ENCODE data around the gene RFK. TPM values are rescaled to one million over a fixed set of nuclear protein-coding genes. Genes with fewer than 3 reads are reported as not detected.

RFK gene
- total and polyA plus RNA-seq, 2 donors, result 16.2 to 17.0 TPM

DNA sequence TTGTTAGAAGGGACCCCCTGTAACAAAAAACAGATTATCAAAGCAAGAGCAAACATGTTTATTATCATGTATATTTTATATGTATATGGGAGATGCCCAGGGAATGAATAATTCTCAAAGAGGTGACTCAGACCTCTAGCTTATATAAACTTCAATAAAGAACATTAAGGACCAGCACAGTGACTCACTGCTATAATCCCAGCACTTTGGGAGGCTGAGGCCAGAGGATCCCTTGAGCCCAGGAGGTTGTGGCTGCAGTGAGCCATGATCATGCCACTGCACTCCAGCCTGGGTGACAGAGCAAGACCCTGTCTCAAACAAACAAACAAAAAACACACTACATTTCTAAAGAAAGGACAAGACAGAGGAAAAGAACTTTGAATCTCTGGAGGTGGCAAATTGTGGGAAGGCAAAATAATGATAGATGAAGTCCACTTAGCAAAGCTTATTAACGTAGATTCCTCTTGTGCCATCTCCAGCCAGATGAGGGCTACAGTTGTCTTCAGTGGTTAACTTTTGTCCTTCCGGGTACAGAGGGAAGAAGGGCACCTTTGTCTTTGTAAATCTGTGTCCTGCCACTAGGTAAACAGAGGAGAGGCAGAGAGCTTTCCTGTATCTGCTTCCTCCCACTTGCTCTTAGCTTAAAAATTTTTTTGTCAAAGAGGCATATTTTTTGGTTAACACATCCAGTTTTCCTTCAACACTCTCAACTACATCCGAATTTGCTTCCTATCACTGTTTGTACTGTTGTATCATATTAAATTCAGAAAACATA, 7.5 kb upstream of the RFK start:
- Histone ChIP-seq H3K4me1 (ENCODE audit: control insufficient read depth in 2 of 2, insufficient read depth in 2 of 2, low read length in 2 of 2) (no peaks in the 10 kb centered on the region), H3K36me3 (ENCODE audit: control insufficient read depth in 2 of 2, insufficient read depth in 2 of 2, low read length in 1 of 2) (no peaks in the 10 kb centered on the region), H3K9me3 (ENCODE audit: control insufficient read depth in 2 of 2, insufficient read depth in 1 of 2, low read length in 1 of 2) (no peaks in the 10 kb centered on the region), H3K4me3 (ENCODE audit: low read length in 2 of 2) (no peak overlapping the region), H3K27ac (ENCODE audit: low read depth in 1 of 2, low read length in 1 of 2) (no peak overlapping the region), H3K27me3 (ENCODE audit: control insufficient read depth in 2 of 2, insufficient read depth in 1 of 2, low read length in 1 of 2) (no peaks in the 10 kb centered on the region)
- DNase-seq (ENCODE audit: low read depth in 6 of 9, low spot score in 9 of 9), result no peak
- 95% methylated on average over 3 of the region's 3 CpGs for WGBS

DNA sequence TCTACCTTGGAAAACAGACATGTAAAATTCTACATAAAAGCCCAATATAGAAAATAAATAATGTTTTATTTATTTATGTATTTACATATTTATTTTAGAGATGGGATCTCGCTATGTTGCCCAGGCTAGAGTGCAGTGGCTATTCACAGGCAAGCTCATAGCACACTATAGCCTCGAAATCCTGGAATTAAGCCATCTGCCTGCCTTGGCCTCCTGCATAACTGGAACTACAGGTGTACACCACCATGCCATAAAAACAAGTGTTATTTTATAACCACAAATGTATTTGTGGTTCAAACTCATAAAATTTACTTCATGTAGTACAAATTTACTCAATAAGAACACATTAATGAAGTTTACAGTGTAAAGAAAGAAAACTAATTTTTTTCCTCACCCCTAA, 7.0 kb upstream of the RFK start:
- no peak overlapping the region for H3K27ac ChIP-seq (ENCODE audit: low read depth in 1 of 2, low read length in 1 of 2)
- 94% methylated on average over 2 of the region's 2 CpGs for whole genome bisulfite sequencing
- H3K9me3 ChIP-seq (ENCODE audit: control insufficient read depth in 2 of 2, insufficient read depth in 1 of 2, low read length in 1 of 2), result no peaks in the 10 kb centered on the region
- no peaks in the 10 kb centered on the region for H3K27me3 ChIP-seq (ENCODE audit: control insufficient read depth in 2 of 2, insufficient read depth in 1 of 2, low read length in 1 of 2)
- DNase-seq (ENCODE audit: low read depth in 6 of 9, low spot score in 9 of 9), result no peak
- no peaks in the 10 kb centered on the region for H3K4me1 ChIP-seq (ENCODE audit: control insufficient read depth in 2 of 2, insufficient read depth in 2 of 2, low read length in 2 of 2)
- no peaks in the 10 kb centered on the region for H3K36me3 ChIP-seq (ENCODE audit: control insufficient read depth in 2 of 2, insufficient read depth in 2 of 2, low read length in 1 of 2)
- H3K4me3 ChIP-seq (ENCODE audit: low read length in 2 of 2), result no peak overlapping the region

DNA sequence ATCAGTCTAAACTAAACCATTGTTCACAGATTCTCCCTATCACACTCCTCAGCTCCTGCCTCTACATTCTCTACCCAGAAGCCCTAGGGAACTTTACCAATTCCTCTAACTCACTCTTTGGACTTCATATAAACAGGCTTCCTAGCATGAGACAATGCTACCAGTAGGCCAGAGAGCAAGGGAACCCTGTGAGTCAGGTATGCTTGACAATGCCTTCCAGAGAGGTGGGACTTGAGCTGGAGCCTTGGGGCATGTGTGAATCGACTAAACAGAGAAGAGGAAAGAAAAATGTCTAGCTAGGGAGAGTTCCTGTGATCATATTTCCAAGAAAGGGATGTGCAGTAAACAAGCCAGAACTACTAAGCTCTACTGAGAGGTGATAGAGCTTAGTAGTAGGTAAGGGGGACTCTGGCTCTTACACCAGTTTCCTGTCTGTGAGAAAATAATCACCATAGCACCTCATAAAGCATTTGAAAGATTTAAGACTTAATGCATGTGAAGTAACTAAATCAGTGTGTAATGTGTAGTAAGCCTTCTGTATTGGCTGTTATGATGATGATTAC, 6.4 kb upstream of the RFK start:
- Histone ChIP-seq H3K27ac (ENCODE audit: low read depth in 1 of 2, low read length in 1 of 2) (no peak overlapping the region), H3K4me1 (ENCODE audit: control insufficient read depth in 2 of 2, insufficient read depth in 2 of 2, low read length in 2 of 2) (no peaks in the 10 kb centered on the region), H3K27me3 (ENCODE audit: control insufficient read depth in 2 of 2, insufficient read depth in 1 of 2, low read length in 1 of 2) (no peaks in the 10 kb centered on the region), H3K36me3 (ENCODE audit: control insufficient read depth in 2 of 2, insufficient read depth in 2 of 2, low read length in 1 of 2) (no peaks in the 10 kb centered on the region), H3K4me3 (ENCODE audit: low read length in 2 of 2) (no peak overlapping the region), H3K9me3 (ENCODE audit: control insufficient read depth in 2 of 2, insufficient read depth in 1 of 2, low read length in 1 of 2) (no peaks in the 10 kb centered on the region)
- 21% methylated on average over 1 of the region's 1 CpG for WGBS
- DNase-seq (ENCODE audit: low read depth in 6 of 9, low spot score in 9 of 9), result no peak

DNA sequence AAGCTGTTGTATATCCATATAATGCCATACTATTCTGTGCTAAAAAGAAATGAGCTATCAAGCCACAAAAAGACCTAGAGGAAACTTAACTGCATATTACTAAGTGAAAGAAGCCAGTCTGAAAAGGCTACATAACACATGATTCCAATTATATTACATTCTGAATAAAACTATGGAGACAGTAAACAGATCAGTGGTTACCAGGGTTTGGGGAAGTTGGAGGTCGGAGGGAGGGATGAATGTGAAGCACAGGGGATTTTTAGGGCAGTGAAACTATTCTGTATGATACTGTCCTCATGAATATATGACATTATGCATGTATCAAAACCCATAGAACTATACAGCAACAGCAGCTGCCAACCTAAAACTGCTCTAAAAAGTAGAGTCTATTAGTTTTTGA, 5.6 kb upstream of the RFK start:
- no peaks in the 10 kb centered on the region for H3K27me3 ChIP-seq (ENCODE audit: control insufficient read depth in 2 of 2, insufficient read depth in 1 of 2, low read length in 1 of 2)
- no peak overlapping the region for H3K4me3 ChIP-seq (ENCODE audit: low read length in 2 of 2)
- WGBS, result 67% methylated on average over 1 of the region's 1 CpG

DNA sequence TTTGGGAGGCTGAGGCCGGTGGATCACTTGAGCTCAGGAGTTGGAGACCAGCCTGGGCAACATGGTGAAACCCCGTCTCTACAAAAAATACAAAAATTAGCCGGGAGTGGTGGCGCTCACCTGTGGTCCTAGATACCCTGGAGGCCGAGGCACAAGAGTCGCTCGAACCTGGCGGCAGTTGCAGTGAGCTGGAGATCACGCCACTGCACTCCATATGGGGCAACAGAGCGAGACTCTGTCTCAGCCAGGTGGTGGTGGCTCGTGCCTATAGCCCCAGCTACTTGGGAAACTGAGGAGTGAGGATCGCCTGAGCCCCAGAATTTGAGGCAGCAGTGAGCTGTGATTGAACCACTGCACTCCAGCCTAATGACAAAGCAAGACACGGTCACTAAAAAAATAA, 2.4 kb upstream of the RFK start:
- Histone ChIP-seq H3K27ac (ENCODE audit: low read depth in 1 of 2, low read length in 1 of 2) (no peak overlapping the region), H3K4me3 (ENCODE audit: low read length in 2 of 2) (no peak overlapping the region), H3K36me3 (ENCODE audit: control insufficient read depth in 2 of 2, insufficient read depth in 2 of 2, low read length in 1 of 2) (no peaks in the 10 kb centered on the region), H3K4me1 (ENCODE audit: control insufficient read depth in 2 of 2, insufficient read depth in 2 of 2, low read length in 2 of 2) (peaks cover 4 to 5% of the 10 kb centered on the region in 2 donors), H3K27me3 (ENCODE audit: control insufficient read depth in 2 of 2, insufficient read depth in 1 of 2, low read length in 1 of 2) (no peaks in the 10 kb centered on the region), H3K9me3 (ENCODE audit: control insufficient read depth in 2 of 2, insufficient read depth in 1 of 2, low read length in 1 of 2) (peaks cover 0 to 4% of the 10 kb centered on the region in 2 donors)
- WGBS, result 99% methylated on average over 13 of the region's 13 CpGs
- DNase-seq (ENCODE audit: low read depth in 6 of 9, low spot score in 9 of 9), result no peak

More for the DNA sequence above, 5.6 kb upstream of the RFK start:
- Histone ChIP-seq H3K4me1 (ENCODE audit: control insufficient read depth in 2 of 2, insufficient read depth in 2 of 2, low read length in 2 of 2) (peaks cover 2 to 4% of the 10 kb centered on the region in 2 donors), H3K36me3 (ENCODE audit: control insufficient read depth in 2 of 2, insufficient read depth in 2 of 2, low read length in 1 of 2) (no peaks in the 10 kb centered on the region), H3K9me3 (ENCODE audit: control insufficient read depth in 2 of 2, insufficient read depth in 1 of 2, low read length in 1 of 2) (no peaks in the 10 kb centered on the region), H3K27ac (ENCODE audit: low read depth in 1 of 2, low read length in 1 of 2) (no peak overlapping the region)
- no peak for DNase-seq (ENCODE audit: low read depth in 6 of 9, low spot score in 9 of 9)

DNA sequence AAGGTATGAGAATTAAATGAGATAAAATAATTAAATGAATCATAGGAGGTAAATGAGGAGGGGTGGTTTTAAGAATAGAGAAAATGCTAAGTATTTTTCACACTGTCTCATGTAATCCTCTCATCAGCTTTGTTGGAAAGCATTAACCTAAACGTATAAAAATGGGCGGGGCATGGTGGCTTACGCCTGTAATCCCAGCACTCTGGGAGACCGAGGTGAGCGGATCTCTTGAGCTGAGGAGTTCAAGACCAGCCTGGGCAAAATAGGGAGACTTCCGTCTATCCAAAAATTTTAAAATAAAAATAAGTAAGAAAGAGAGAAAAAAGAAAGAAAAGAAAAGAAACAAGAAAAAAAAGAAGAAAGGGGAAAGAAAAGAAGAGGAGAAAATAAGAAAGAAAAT, 1.9 kb upstream of the RFK start:
- 98% methylated on average over 6 of the region's 6 CpGs for WGBS

DNA sequence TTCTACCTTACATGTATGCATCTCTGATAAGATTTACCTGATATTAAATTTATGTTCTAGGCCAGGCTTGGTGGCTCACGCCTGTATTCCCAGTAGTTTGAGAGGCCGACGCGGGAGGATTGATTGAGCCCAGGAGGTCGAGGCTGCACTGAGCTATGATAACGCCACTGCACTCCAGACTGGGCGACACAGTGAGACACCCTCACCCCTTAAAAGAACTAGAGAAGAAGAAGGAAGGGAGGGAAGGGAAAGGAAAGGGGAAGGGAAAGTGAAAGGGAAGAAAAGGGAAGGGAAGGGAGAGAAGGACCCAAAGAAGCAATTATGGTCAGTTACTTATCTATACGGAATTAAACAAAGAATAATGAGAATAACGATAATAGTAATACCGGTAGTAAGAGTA, 1.2 kb upstream of the RFK start:
- 90% methylated on average over 10 of the region's 10 CpGs for WGBS

More for the DNA sequence above, 1.9 kb upstream of the RFK start:
- Histone ChIP-seq H3K36me3 (ENCODE audit: control insufficient read depth in 2 of 2, insufficient read depth in 2 of 2, low read length in 1 of 2) (no peaks in the 10 kb centered on the region), H3K4me3 (ENCODE audit: low read length in 2 of 2) (no peak overlapping the region), H3K27ac (ENCODE audit: low read depth in 1 of 2, low read length in 1 of 2) (no peak overlapping the region), H3K9me3 (ENCODE audit: control insufficient read depth in 2 of 2, insufficient read depth in 1 of 2, low read length in 1 of 2) (peaks cover 0 to 4% of the 10 kb centered on the region in 2 donors), H3K27me3 (ENCODE audit: control insufficient read depth in 2 of 2, insufficient read depth in 1 of 2, low read length in 1 of 2) (no peaks in the 10 kb centered on the region), H3K4me1 (ENCODE audit: control insufficient read depth in 2 of 2, insufficient read depth in 2 of 2, low read length in 2 of 2) (peaks cover 4 to 5% of the 10 kb centered on the region in 2 donors)
- no peak for DNase-seq (ENCODE audit: low read depth in 6 of 9, low spot score in 9 of 9)

DNA sequence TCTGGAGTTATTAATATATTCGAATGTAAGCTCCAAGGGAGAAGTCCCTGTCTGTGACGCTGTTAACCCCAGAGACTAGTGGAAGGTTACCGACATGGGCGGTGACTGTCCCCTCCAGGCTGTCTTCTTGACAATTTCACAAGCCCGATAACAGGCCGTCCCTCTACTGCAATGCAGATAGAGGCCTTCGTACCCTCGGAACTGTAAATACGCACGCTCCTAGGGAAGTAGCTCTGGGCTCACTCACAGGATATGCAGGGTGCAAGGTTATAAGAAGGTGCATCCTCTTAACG, 680 bp upstream of the RFK start:
- Histone ChIP-seq H3K4me3 (ENCODE audit: low read length in 2 of 2) (peak overlapping the region; percentile 96 to 99), H3K27me3 (ENCODE audit: control insufficient read depth in 2 of 2, insufficient read depth in 1 of 2, low read length in 1 of 2) (no peaks in the 10 kb centered on the region), H3K27ac (ENCODE audit: low read depth in 1 of 2, low read length in 1 of 2) (peak overlapping the region; percentile 85 to 94), H3K9me3 (ENCODE audit: control insufficient read depth in 2 of 2, insufficient read depth in 1 of 2, low read length in 1 of 2) (peaks cover 0 to 4% of the 10 kb centered on the region in 2 donors), H3K4me1 (ENCODE audit: control insufficient read depth in 2 of 2, insufficient read depth in 2 of 2, low read length in 2 of 2) (peaks cover 4 to 5% of the 10 kb centered on the region in 2 donors), H3K36me3 (ENCODE audit: control insufficient read depth in 2 of 2, insufficient read depth in 2 of 2, low read length in 1 of 2) (no peaks in the 10 kb centered on the region)
- under 1% methylated on average over 11 of the region's 11 CpGs for WGBS
- peak in 1 of 9 donors; percentile 44 for DNase-seq (ENCODE audit: low read depth in 6 of 9, low spot score in 9 of 9)

More for the DNA sequence above, 1.2 kb upstream of the RFK start:
- Histone ChIP-seq H3K27me3 (ENCODE audit: control insufficient read depth in 2 of 2, insufficient read depth in 1 of 2, low read length in 1 of 2) (no peaks in the 10 kb centered on the region), H3K27ac (ENCODE audit: low read depth in 1 of 2, low read length in 1 of 2) (peak overlapping the region; percentile 2 to 36), H3K9me3 (ENCODE audit: control insufficient read depth in 2 of 2, insufficient read depth in 1 of 2, low read length in 1 of 2) (peaks cover 0 to 4% of the 10 kb centered on the region in 2 donors), H3K36me3 (ENCODE audit: control insufficient read depth in 2 of 2, insufficient read depth in 2 of 2, low read length in 1 of 2) (no peaks in the 10 kb centered on the region), H3K4me3 (ENCODE audit: low read length in 2 of 2) (no peak overlapping the region), H3K4me1 (ENCODE audit: control insufficient read depth in 2 of 2, insufficient read depth in 2 of 2, low read length in 2 of 2) (peaks cover 4 to 5% of the 10 kb centered on the region in 2 donors)
- DNase-seq (ENCODE audit: low read depth in 6 of 9, low spot score in 9 of 9), result no peak

DNA sequence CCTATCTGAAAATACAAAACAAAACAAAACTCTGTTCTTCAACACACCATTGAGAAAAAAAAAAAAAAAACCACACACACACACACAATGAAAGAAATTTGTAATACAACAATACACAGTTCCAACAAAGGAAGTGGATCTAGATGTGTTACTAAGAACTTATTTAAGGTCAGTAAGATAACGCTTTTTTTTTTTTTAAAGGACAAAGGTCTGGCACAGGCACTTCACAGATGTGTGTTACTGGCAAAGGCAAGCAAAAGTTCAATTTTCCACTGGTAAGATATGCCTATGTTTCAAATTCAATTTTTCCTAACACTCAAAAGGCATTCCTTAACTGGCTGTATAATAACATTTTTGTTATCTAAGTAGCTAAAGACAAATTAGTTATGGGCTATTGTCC, 3.6 kb downstream of the RFK start:
- peaks cover 0 to 4% of the 10 kb centered on the region in 2 donors for H3K9me3 ChIP-seq (ENCODE audit: control insufficient read depth in 2 of 2, insufficient read depth in 1 of 2, low read length in 1 of 2)
- no peak overlapping the region for H3K27ac ChIP-seq (ENCODE audit: low read depth in 1 of 2, low read length in 1 of 2)
- 92% methylated on average over 1 of the region's 1 CpG for WGBS

More for the DNA sequence above, 3.6 kb downstream of the RFK start:
- no peaks in the 10 kb centered on the region for H3K27me3 ChIP-seq (ENCODE audit: control insufficient read depth in 2 of 2, insufficient read depth in 1 of 2, low read length in 1 of 2)
- H3K4me1 ChIP-seq (ENCODE audit: control insufficient read depth in 2 of 2, insufficient read depth in 2 of 2, low read length in 2 of 2), result peaks cover 4 to 5% of the 10 kb centered on the region in 2 donors
- DNase-seq (ENCODE audit: low read depth in 6 of 9, low spot score in 9 of 9), result no peak
- no peak overlapping the region for H3K4me3 ChIP-seq (ENCODE audit: low read length in 2 of 2)
- peaks cover 3 to 20% of the 10 kb centered on the region in 2 donors for H3K36me3 ChIP-seq (ENCODE audit: control insufficient read depth in 2 of 2, insufficient read depth in 2 of 2, low read length in 1 of 2)
